Brain microvascular endothelial cell (primary cell): ENCODE data around the gene NFKBIA.

Source experiments
- DNase-seq: peaks from one replicate; pipeline ENCODE4 v3.0.0-alpha.2; 2020
- H3K27ac ChIP-seq: fragments of 250-450 bp; sonication (Bioruptor Pico); 2 replicates; pipeline ENCODE4 v1.5.1; 2020; ENCODE audit warnings: mild to moderate bottlenecking, moderate library complexity
- H3K27me3 ChIP-seq: fragments of 250-450 bp; sonication (Bioruptor Pico); replicated peaks from 2 replicates; pipeline ENCODE4 v1.5.1; 2020; ENCODE audit warnings: mild to moderate bottlenecking
- H3K36me3 ChIP-seq: fragments of 250-450 bp; sonication (Bioruptor Pico); replicated peaks from 2 replicates; pipeline ENCODE4 v1.5.1; 2020; ENCODE audit warnings: mild to moderate bottlenecking
- H3K4me3 ChIP-seq: 2 replicates; pipeline ENCODE4 v1.5.1; 2011; ENCODE audit warnings: low read depth, mild to moderate bottlenecking, control low read depth, low read length, moderate library complexity
- CTCF ChIP-seq: IDR thresholded peaks from 2 replicates; pipeline ENCODE4 v1.5.1; 2011; ENCODE audit warnings: low read depth, mild to moderate bottlenecking, moderate library complexity, low read length, control low read depth, inconsistent platforms; ENCODE audit errors: missing control alignments
- in situ Hi-C: cut with HindIII; loops from 2 replicates; pipeline ENCODE4 v1.10.0; 2017; ENCODE audit warnings: low sequenced_read_pairs, low pct_ligation_motif_present

Gene NFKBIA

DNA sequence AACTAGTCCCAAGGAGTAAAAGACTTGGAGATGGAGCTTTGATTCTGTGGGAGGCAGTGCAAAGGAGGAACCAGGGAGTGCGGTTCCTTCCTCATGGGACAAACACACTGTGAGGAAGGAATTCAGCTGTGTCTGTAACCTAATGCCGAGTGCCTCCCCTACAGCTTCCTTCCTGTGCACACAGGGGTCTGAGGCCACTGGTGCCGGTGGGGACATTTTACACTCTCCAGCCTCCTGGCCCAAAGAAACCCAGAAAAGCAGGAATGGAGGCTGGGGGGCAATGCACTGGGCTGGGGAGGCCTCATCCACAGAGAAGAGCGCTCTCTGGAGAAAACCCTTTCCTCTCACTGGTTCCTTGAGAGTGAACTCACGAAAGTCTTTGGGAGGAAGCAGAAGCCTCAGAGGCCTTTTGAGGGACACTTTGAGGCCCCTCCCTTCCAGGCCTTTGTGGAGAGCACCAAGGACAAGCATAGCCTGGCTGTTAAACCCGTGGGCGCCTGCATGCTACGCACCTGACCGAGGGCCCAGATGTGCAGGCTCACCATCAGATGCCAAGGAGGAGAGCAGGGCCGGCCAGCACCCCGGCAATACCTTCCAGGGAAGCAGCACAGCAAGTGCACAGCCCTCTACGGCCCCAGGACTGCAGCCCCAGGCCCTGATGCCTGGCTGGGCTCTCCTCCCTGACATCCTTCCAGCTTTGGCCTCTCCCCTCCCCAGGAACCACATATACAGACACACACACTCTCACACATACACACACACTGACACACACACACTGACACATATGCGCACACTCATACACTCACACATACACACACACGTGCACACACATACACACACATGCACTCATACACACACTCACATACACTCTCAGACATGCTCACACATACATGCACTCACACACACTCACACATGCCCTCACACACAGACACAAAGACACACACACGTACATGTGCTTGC, 52.0 kb downstream of the NFKBIA start:
- no peak for DNase-seq
- Histone ChIP-seq H3K27me3 (no peaks in the 10 kb centered on the region), H3K27ac (no peak overlapping the region), H3K36me3 (no peaks in the 10 kb centered on the region), H3K4me3 (no peak overlapping the region)
- no peak for TF ChIP-seq CTCF
- in situ Hi-C loops = no loop called here

DNA sequence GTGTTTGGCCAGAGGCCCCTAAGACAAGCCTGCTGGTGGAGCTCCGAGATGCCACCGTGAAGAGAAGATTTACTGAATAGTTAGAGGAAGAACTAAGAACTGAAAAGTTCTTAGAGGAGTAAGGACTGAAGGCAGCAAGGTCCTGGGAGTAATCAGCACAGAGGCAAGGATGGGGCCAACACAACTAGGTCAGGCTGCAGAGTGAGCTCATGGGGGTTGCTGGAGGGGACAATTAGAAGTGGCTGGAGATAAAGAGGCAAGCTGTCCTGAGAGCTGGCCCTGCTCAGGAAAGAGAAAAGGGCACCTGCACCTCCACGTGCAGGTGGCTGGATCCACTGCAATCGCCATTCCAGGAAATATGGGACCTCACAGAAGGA, 52.7 kb downstream of the NFKBIA start:
- TF ChIP-seq CTCF = no peak
- Histone ChIP-seq H3K27me3 (no peaks in the 10 kb centered on the region), H3K27ac (no peak overlapping the region), H3K36me3 (no peaks in the 10 kb centered on the region), H3K4me3 (no peak overlapping the region)
- DNase-seq = no peak
- in situ Hi-C loops = no loop called here
